T-helper 2 cell treated with Interferon-gamma antibody and Interleukin-4, amounts not matched to agents 5 μg/mL and 100 μg/mL, for 36 hours (primary cell): ENCODE results near the gene ABLIM3.
A peak's percentile ranks its signal among the peaks of the same experiment; 100 is the strongest.
"Not testable (repeated sequence)": the region's sequence is repeated elsewhere in the genome, so short reads cannot be mapped to it uniquely, and the experiment has no call there.

Source experiments
- DNase-seq: peaks from one replicate; pipeline ENCODE4 v3.0.0; 2021; ENCODE audit warnings: low spot score
- H3K27ac Mint-ChIP-seq: one replicate; pipeline ENCODE4 v1.8.0; 2021; ENCODE audit warnings: mild to moderate bottlenecking, mixed read lengths
- H3K27me3 Mint-ChIP-seq: one replicate; pipeline ENCODE4 v1.8.0; 2021; ENCODE audit warnings: low read depth, mixed read lengths
- H3K36me3 Mint-ChIP-seq: one replicate; pipeline ENCODE4 v1.8.0; 2021; ENCODE audit warnings: low read depth, mixed read lengths
- H3K4me1 Mint-ChIP-seq: one replicate; pipeline ENCODE4 v1.8.0; 2021; ENCODE audit warnings: low read depth, mixed read lengths
- H3K4me3 Mint-ChIP-seq: one replicate; pipeline ENCODE4 v1.8.0; 2022; ENCODE audit warnings: mild to moderate bottlenecking, moderate library complexity, mixed read lengths
- H3K9me3 Mint-ChIP-seq: one replicate; pipeline ENCODE4 v1.8.0; 2021; ENCODE audit warnings: mixed read lengths

ABLIM3 gene

DNA sequence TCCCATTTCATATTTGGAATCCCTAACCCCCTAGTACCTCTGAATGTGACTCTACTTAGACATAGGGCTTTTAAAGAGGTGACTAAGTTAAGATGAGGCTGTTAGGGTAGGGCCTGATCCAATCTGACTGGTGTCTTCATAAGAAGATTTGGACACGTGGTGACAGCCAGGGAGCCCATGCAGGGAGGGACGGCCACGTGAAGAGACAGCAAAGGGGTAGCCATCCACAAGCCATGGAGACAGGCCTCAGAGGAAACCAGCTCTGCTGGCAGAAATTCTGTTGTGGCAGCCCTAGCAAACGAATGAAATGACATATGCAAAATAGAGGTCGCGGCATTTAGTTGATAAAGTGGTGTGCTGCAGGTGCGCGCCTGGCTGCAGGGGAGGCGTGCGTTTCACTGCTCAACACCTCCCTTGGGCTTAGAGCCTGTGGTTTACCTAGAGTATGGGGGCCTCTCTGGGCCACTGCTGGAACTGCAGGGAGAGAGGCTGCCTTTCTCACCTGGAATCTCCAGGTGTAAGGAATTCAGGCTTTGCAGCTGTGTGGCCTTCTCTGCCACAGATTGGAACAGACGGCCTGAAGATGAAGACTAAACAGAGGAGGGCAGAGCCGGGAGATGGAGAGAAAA, 123.3 kb downstream of the ABLIM3 start:
- DNase-seq: no peak
- Mint-ChIP-seq H3K27ac (no peak overlapping the region), H3K36me3 (no peaks in the 10 kb centered on the region), H3K27me3 (peaks cover 30% of the 10 kb centered on the region), H3K4me3 (no peak overlapping the region), H3K9me3 (peaks cover 10% of the 10 kb centered on the region), H3K4me1 (peaks cover 1% of the 10 kb centered on the region)

DNA sequence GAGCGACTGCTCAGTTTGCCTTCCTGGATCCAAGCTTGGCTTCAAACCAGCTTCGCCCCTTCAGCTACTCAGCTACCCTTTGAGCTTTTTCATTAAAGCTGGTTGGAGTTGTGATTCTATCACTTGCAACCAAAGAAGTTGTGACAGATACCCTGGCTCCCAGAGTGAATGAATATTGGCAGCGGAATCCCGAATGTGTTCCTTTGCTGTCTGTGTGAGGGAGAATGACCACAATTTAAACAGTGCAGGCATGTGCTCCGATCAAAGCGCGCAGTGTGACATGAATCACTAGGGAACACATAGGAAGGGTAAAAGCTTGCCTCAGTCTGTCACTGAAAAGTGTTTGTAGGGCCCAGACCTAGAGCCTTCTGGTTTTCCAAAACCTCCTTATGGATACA, 123.8 kb downstream of the ABLIM3 start:
- Mint-ChIP-seq H3K36me3 (no peaks in the 10 kb centered on the region), H3K4me1 (peaks cover 1% of the 10 kb centered on the region), H3K27me3 (peaks cover 30% of the 10 kb centered on the region), H3K9me3 (peaks cover 10% of the 10 kb centered on the region), H3K27ac (no peak overlapping the region), H3K4me3 (no peak overlapping the region)
- no peak for DNase-seq

DNA sequence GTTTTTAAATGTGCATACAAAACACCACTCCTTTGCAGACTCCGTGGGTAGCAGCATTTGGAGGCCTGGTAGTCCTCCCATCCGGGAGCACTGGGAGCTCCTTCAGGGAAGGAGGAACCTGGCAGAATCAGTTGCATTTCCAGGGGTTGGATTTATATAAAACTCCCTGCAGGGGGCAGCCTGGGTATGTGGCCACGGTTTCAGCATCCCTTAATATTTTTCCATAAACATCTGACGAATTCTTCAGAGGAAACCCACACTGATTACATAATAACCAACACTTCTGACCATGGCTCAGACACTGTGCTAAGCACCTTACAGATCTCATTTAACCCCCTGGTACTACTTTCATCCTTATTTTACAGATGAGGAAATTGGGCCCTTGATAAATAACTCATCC, 124.3 kb downstream of the ABLIM3 start:
- H3K4me1 Mint-ChIP-seq: peaks cover 1% of the 10 kb centered on the region
- H3K9me3 Mint-ChIP-seq: peaks cover 10% of the 10 kb centered on the region
- no peak for DNase-seq
- no peak overlapping the region for H3K4me3 Mint-ChIP-seq
- no peaks in the 10 kb centered on the region for H3K36me3 Mint-ChIP-seq
- H3K27ac Mint-ChIP-seq: no peak overlapping the region
- peaks cover 34% of the 10 kb centered on the region for H3K27me3 Mint-ChIP-seq

DNA sequence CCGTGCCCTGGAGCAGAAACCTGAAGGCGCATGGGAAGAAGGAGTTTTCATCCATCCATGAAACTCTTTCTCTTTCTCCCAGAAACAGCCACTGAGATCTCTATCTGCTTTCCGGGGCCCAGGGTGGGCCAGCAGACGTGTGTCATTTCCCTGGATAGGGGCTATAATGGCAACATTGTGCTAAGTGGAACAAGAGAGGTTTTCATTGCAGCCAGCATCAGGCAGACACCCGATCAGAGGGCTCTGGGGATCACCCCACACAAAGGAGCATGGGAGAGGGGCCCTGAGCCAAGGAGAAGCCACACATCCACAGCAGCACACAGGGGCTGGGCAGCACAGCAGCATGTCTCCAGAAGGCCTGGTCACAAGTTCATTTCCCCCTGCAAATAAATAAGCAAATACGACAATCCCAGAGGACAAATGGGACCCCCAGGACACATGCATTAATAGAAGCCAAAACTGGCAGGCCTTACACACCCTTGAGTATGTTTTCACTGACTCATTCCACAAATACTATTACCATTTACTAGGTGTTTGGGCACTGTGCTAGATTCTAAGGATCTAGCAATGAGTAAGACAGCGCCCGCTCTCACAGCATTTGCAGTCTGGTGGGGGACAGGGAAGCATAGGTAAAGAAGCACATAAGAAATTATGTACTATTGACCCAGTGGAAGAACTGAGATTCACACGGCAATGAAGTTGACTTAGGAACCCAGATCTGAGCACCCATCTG, 126.1 kb downstream of the ABLIM3 start:
- DNase-seq: no peak
- Mint-ChIP-seq H3K4me1 (peaks cover 7% of the 10 kb centered on the region), H3K27ac (no peak overlapping the region), H3K4me3 (no peak overlapping the region), H3K9me3 (peaks cover 10% of the 10 kb centered on the region), H3K36me3 (no peaks in the 10 kb centered on the region), H3K27me3 (peaks cover 39% of the 10 kb centered on the region)

- H3K27ac Mint-ChIP-seq: no peak overlapping the region
- no peaks in the 10 kb centered on the region for H3K36me3 Mint-ChIP-seq
- no peak for DNase-seq
- peaks cover 7% of the 10 kb centered on the region for H3K4me1 Mint-ChIP-seq
- H3K27me3 Mint-ChIP-seq: peaks cover 55% of the 10 kb centered on the region
- H3K9me3 Mint-ChIP-seq: peaks cover 10% of the 10 kb centered on the region
- no peak overlapping the region for H3K4me3 Mint-ChIP-seq
Observed at GRCh38 chr5:149268928-149269557, 127.8 kb downstream of the ABLIM3 start.

DNA sequence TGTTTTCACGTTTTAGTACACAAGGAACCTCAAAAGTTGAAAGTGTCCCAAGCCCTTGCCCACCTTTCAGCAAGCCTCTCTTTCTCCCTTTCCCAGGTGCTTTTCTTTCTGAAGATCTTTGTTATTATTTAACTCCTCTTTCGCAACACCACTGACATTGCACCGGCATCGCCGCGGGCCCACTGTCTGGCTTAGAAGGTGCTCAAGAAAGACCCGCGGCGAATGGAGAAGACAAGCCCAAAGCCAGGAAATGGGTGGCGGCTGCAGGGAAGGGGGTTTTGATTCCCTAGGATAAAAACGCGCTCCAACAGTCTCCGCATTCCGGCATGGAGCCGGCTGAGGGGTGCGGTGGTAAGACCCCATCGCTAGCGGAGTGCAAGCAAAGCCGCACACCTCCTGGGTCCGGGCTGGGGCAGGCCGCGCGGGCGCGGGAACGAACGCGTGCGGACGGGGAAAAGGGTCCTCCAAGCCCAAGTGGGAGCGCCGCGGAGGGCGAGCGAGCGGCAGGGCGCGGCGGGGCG, 130.0 kb downstream of the ABLIM3 start:
- peaks cover 6% of the 10 kb centered on the region for H3K4me1 Mint-ChIP-seq
- no peak for DNase-seq
- H3K36me3 Mint-ChIP-seq: no peaks in the 10 kb centered on the region
- H3K4me3 Mint-ChIP-seq: peak overlapping the region; percentile 44
- H3K9me3 Mint-ChIP-seq: peaks cover 10% of the 10 kb centered on the region
- no peak overlapping the region for H3K27ac Mint-ChIP-seq
- peaks cover 52% of the 10 kb centered on the region for H3K27me3 Mint-ChIP-seq

- Mint-ChIP-seq H3K4me1 (peaks cover 6% of the 10 kb centered on the region), H3K36me3 (no peaks in the 10 kb centered on the region), H3K27ac (no peak within 1 kb of the TSS), H3K9me3 (peaks cover 10% of the 10 kb centered on the region), H3K27me3 (peaks cover 52% of the 10 kb centered on the region), H3K4me3 (peak within 1 kb of the TSS; percentile 71)
- no peak for DNase-seq
Observed at GRCh38 chr5:149271716-149272563, 130.6 kb downstream of the ABLIM3 start, which contains the start of gene AFAP1L1. Gene AFAP1L1 (plus strand): TSS chr5:149271859. CDS start chr5:149271969, 110 bp downstream.

GRCh38 chr5:149272781-149273180, 131.5 kb downstream of the ABLIM3 start:
- not testable (repeated sequence) for H3K4me3 Mint-ChIP-seq, DNase-seq, H3K9me3 Mint-ChIP-seq, H3K36me3 Mint-ChIP-seq, H3K27ac Mint-ChIP-seq, H3K4me1 Mint-ChIP-seq
- peaks cover 53% of the 10 kb centered on the region for H3K27me3 Mint-ChIP-seq

DNA sequence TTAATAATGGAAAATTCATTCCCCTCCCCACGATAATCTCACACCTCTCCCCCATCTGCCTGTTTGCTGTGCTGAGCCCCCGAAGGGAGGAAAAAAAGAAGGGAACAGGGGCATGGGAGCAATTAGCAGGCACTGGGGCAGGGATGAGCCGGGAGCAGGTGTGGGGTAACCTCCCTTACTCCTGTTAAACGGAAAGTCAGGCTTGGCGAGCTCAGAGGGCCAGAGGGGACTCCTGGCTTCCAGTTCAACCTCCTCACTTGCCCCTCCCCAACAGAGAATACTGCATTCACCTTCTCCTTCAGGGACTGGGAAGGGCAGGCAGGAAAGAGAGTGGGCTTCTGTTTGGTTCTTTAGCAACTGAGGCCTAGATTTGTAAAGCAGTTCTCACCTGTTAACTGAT, 131.9 kb downstream of the ABLIM3 start:
- no peak overlapping the region for H3K4me3 Mint-ChIP-seq
- no peak for DNase-seq
- H3K9me3 Mint-ChIP-seq: peaks cover 10% of the 10 kb centered on the region
- peaks cover 6% of the 10 kb centered on the region for H3K4me1 Mint-ChIP-seq
- peaks cover 54% of the 10 kb centered on the region for H3K27me3 Mint-ChIP-seq
- no peak overlapping the region for H3K27ac Mint-ChIP-seq
- no peaks in the 10 kb centered on the region for H3K36me3 Mint-ChIP-seq

GRCh38 chr5:149273950-149274349, 132.7 kb downstream of the ABLIM3 start:
- Mint-ChIP-seq H3K4me3 (no peak overlapping the region), H3K36me3 (no peaks in the 10 kb centered on the region), H3K27me3 (peaks cover 57% of the 10 kb centered on the region), H3K4me1 (peaks cover 6% of the 10 kb centered on the region), H3K27ac (no peak overlapping the region), H3K9me3 (peaks cover 3% of the 10 kb centered on the region)
- no peak for DNase-seq

- H3K36me3 Mint-ChIP-seq: no peaks in the 10 kb centered on the region
- H3K27me3 Mint-ChIP-seq: peaks cover 58% of the 10 kb centered on the region
- H3K4me3 Mint-ChIP-seq: no peak overlapping the region
- peaks cover 6% of the 10 kb centered on the region for H3K4me1 Mint-ChIP-seq
- no peaks in the 10 kb centered on the region for H3K9me3 Mint-ChIP-seq
- no peak for DNase-seq
- H3K27ac Mint-ChIP-seq: no peak overlapping the region
Observed at GRCh38 chr5:149274939-149275338, 133.6 kb downstream of the ABLIM3 start.

GRCh38 chr5:149277801-149278200, 136.5 kb downstream of the ABLIM3 start:
- DNase-seq: no peak
- Mint-ChIP-seq H3K4me3 (no peak overlapping the region), H3K27me3 (peaks cover 39% of the 10 kb centered on the region), H3K36me3 (no peaks in the 10 kb centered on the region), H3K9me3 (no peaks in the 10 kb centered on the region), H3K27ac (no peak overlapping the region), H3K4me1 (no peaks in the 10 kb centered on the region)

DNA sequence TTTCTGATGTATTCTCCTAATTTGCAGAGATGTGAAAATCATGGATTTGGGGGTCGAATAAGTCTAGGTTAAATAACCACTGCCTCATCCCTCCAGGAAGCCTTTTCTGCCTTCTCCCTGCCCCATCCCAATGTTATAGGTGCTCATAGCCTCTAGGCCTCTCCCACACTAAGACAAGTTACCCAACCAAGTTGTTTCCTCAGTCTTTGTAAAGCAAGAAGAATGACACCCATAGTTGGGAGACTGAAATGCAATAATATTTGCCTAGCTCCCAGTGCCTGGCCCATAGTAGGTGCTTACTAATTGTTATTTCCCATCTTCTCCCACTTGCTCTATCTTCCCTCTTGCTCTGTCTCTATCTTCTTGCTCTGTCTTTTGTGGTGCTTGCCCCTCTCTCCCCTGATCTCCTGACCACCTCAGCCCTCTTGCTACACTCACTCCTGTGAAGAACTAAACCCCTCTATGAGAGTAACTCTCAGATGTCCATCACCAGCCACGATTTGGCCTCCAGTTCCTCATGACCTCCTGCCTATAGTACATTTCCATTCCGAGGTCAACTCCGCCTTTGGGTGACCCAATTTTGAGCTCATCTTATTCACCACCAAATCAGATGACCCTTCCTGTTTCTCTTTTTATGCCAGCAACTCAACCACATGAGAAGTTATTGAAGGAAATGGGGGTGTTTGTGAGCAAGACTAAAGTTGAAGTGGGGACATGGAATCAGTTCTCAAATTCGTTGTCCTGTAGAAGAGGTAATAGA, 137.3 kb downstream of the ABLIM3 start:
- Mint-ChIP-seq H3K27me3 (peaks cover 32% of the 10 kb centered on the region), H3K9me3 (no peaks in the 10 kb centered on the region), H3K4me1 (no peaks in the 10 kb centered on the region), H3K4me3 (no peak overlapping the region), H3K36me3 (no peaks in the 10 kb centered on the region), H3K27ac (no peak overlapping the region)
- no peak for DNase-seq
